A375 (cell line): ENCODE measurements around the gene OGFR. TPM values are rescaled to one million over a fixed set of nuclear protein-coding genes. Genes with fewer than 3 reads are reported as not detected.

Experiments used
- small RNA-seq: library from RNA; depleted of rRNA; stranded (forward); fragments of <200 nt; gene quantifications from one replicate; pipeline ENCODE3, GENCODE V24; 2014
- total RNA-seq: library from RNA; depleted of rRNA; stranded (reverse); fragments of >200 nt; shearing (Covaris generic); gene quantifications from 2 replicates; pipeline ENCODE4 v1.2.3, GENCODE V29; 2014; rRNA removed

The OGFR gene, protein sequence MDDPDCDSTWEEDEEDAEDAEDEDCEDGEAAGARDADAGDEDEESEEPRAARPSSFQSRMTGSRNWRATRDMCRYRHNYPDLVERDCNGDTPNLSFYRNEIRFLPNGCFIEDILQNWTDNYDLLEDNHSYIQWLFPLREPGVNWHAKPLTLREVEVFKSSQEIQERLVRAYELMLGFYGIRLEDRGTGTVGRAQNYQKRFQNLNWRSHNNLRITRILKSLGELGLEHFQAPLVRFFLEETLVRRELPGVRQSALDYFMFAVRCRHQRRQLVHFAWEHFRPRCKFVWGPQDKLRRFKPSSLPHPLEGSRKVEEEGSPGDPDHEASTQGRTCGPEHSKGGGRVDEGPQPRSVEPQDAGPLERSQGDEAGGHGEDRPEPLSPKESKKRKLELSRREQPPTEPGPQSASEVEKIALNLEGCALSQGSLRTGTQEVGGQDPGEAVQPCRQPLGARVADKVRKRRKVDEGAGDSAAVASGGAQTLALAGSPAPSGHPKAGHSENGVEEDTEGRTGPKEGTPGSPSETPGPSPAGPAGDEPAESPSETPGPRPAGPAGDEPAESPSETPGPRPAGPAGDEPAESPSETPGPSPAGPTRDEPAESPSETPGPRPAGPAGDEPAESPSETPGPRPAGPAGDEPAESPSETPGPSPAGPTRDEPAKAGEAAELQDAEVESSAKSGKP
- total RNA-seq = 130 and 136 TPM in 2 replicates

GRCh38 chr20:62804627-62805154 is at the start of gene OGFR:
Gene OGFR, plus strand, starts transcription at chr20:62804835. Its CDS starts 25 bp downstream, at chr20:62804860.

GRCh38 chr20:62816884-62817873 is 12.5 kb downstream of the OGFR start, which contains the start of gene COL9A3:
Gene COL9A3, plus strand, starts transcription at chr20:62817050. Its CDS starts 15 bp downstream, at chr20:62817065.

GRCh38 chr20:62861726-62862336 is 57.2 kb downstream of the OGFR start, which contains the start of gene TCFL5:
Gene TCFL5, minus strand, starts transcription at chr20:62861822. Its CDS starts 152 bp downstream, at chr20:62861670.

Small RNAs within 50 kb of the gene (small RNA-seq; reads per million reads assigned to genes)
- not detected for gene DPH3P1

Other genes with a start within 250 kb of the OGFR start
- 130 and 131 TPM in 2 replicates for gene SLCO4A1, start 162.3 kb upstream of the OGFR start, total RNA-seq
- 3.6 and 4.1 TPM in 2 replicates for gene NTSR1, start 96.0 kb upstream of the OGFR start, total RNA-seq
- 48.5 and 51.4 TPM in 2 replicates for gene MRGBP, start 8.4 kb upstream of the OGFR start, total RNA-seq
- gene COL9A3, start 12.2 kb downstream of the OGFR start, total RNA-seq = 835 and 843 TPM in 2 replicates
- 19.8 and 23.0 TPM in 2 replicates for gene TCFL5, start 57.0 kb downstream of the OGFR start, total RNA-seq
- gene DIDO1, start 121.7 kb downstream of the OGFR start, total RNA-seq = 58.9 and 60.5 TPM in 2 replicates
- gene GID8, start 133.3 kb downstream of the OGFR start, total RNA-seq = 40.2 and 44.2 TPM in 2 replicates
- 19.3 and 19.8 TPM in 2 replicates for gene SLC17A9, start 147.9 kb downstream of the OGFR start, total RNA-seq
- gene BHLHE23, start 202.1 kb downstream of the OGFR start, total RNA-seq = not detected in 2 replicates